ENCODE measurements around the gene MCTP2.
"Not testable (repeated sequence)": the region's sequence is repeated elsewhere in the genome, so short reads cannot be mapped to it uniquely, and the experiment has no call there.

Gene MCTP2

GRCh38 chr15:94236608-94237007 lies 5.2 kb downstream of the MCTP2 start:
- no peak for DNase-seq (ENCODE audit: low read depth in 3 of 3)

- no peak for DNase-seq (ENCODE audit: low read depth in 3 of 3)
Observed at GRCh38 chr15:94237903-94238302, 6.5 kb downstream of the MCTP2 start.

GRCh38 chr15:94238539-94239118 lies 7.3 kb downstream of the MCTP2 start:
- DNase-seq (ENCODE audit: low read depth in 3 of 3): no peak

GRCh38 chr15:94239474-94239873 lies 8.1 kb downstream of the MCTP2 start:
- no peak for DNase-seq (ENCODE audit: low read depth in 3 of 3)

GRCh38 chr15:94240480-94240879 lies 9.1 kb downstream of the MCTP2 start:
- no peak for DNase-seq (ENCODE audit: low read depth in 3 of 3)

- no peak for DNase-seq (ENCODE audit: low read depth in 3 of 3)
Observed at GRCh38 chr15:94242257-94242656, 10.9 kb downstream of the MCTP2 start.

GRCh38 chr15:94243003-94243402 lies 11.6 kb downstream of the MCTP2 start:
- DNase-seq (ENCODE audit: low read depth in 3 of 3): not testable (repeated sequence)

- DNase-seq (ENCODE audit: low read depth in 3 of 3): no peak
Observed at GRCh38 chr15:94243418-94243817, 12.1 kb downstream of the MCTP2 start.

- no peak for DNase-seq (ENCODE audit: low read depth in 3 of 3)
Observed at GRCh38 chr15:94246016-94246415, 14.7 kb downstream of the MCTP2 start.

- DNase-seq (ENCODE audit: low read depth in 3 of 3): no peak
Observed at GRCh38 chr15:94247789-94248638, 16.7 kb downstream of the MCTP2 start.

GRCh38 chr15:94250801-94251200 lies 19.4 kb downstream of the MCTP2 start:
- no peak for DNase-seq (ENCODE audit: low read depth in 3 of 3)

- no peak for DNase-seq (ENCODE audit: low read depth in 3 of 3)
Observed at GRCh38 chr15:94252223-94252766, 20.9 kb downstream of the MCTP2 start.

- no peak for DNase-seq (ENCODE audit: low read depth in 3 of 3)
Observed at GRCh38 chr15:94252906-94253491, 21.6 kb downstream of the MCTP2 start.

- no peak for DNase-seq (ENCODE audit: low read depth in 3 of 3)
Observed at GRCh38 chr15:94253742-94254141, 22.4 kb downstream of the MCTP2 start.

- no peak for DNase-seq (ENCODE audit: low read depth in 3 of 3)
Observed at GRCh38 chr15:94255540-94255939, 24.2 kb downstream of the MCTP2 start.

- DNase-seq (ENCODE audit: low read depth in 3 of 3): no peak
Observed at GRCh38 chr15:94256511-94256910, 25.1 kb downstream of the MCTP2 start.

GRCh38 chr15:94257776-94258175 lies 26.4 kb downstream of the MCTP2 start:
- DNase-seq (ENCODE audit: low read depth in 3 of 3): not testable (repeated sequence)

- DNase-seq (ENCODE audit: low read depth in 3 of 3): no peak
Observed at GRCh38 chr15:94258246-94258645, 26.9 kb downstream of the MCTP2 start.

- DNase-seq (ENCODE audit: low read depth in 3 of 3): no peak
Observed at GRCh38 chr15:94259121-94259751, 27.9 kb downstream of the MCTP2 start.

- no peak for DNase-seq (ENCODE audit: low read depth in 3 of 3)
Observed at GRCh38 chr15:94259863-94260262, 28.5 kb downstream of the MCTP2 start.

GRCh38 chr15:94262201-94262600 lies 30.8 kb downstream of the MCTP2 start:
- no peak for DNase-seq (ENCODE audit: low read depth in 3 of 3)

All from stimulated activated CD4-positive, alpha-beta T cell treated with anti-CD3 and anti-CD28 coated beads, TNF-alpha, amount 100 ng/mL, for 4 hours (primary cell).